ENCODE data around the gene PUS1.
"Not testable (repeated sequence)": the region's sequence is repeated elsewhere in the genome, so short reads cannot be mapped to it uniquely, and the experiment has no call there.

Gene PUS1

DNA sequence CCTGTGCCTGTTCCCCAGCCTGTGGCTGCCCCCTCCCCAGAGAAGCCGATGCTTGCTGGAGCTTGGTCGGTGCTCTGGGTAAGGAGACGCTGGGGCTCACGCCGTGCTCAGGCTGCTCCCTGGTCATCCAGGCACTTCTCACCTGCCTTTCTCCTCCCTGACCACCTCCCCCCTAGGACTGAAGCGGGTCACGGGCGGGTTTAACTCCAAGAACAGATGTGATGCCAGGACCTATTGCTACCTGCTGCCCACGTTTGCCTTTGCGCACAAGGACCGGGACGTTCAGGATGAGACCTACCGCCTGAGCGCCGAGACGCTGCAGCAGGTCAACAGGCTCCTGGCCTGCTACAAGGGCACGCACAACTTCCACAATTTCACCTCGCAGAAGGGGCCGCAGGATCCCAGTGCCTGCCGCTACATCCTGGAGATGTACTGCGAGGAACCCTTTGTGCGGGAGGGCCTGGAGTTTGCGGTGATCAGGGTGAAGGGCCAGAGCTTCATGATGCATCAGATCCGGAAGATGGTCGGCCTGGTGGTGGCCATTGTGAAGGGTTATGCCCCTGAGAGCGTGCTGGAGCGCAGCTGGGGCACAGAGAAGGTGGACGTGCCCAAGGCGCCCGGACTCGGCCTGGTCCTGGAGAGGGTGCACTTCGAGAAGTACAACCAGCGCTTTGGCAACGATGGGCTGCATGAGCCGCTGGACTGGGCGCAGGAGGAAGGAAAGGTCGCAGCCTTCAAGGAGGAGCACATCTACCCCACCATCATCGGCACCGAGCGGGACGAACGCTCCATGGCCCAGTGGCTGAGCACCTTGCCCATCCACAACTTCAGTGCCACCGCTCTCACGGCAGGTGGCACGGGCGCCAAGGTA is 12.3 kb downstream of the PUS1 start:
- no peak for DNase-seq

DNA sequence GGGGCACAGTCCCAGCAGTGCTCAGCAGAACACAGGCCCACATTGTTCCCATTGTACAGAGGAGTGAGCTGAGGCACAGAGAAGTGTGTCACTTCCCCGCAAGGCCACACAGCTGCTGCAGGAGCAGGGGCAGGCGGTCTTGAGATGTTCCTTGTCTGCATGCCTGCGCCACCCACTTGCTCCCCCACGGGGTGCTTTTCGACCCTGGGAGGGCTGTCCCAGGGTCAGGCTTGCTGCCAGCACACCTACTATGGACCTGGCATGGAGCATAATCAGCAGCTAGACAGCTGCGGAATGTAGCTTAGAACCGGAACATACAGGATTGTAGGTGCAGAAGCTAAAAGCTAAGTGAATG is 12.9 kb downstream of the PUS1 start:
- no peak for DNase-seq

DNA sequence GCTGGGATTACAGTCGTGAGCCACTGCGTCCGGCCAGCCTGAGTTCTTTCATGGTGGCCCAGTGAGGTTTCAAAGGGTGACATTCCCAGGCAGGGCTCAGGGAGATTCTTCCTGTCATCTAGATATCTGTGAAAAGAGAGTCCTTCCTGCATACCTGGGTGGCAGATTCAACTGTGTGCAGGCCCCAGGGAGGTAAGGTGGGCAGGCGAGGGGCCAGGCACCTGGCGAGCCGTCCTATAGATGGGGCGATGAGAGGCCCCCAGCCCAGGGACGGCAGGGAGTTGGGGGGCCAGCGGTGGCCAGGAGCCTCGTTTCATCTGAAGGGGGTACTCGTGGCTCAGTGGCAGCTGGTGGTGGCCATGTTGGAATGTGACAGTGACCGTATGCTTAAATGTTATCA is 13.6 kb downstream of the PUS1 start:
- DNase-seq = no peak

DNA sequence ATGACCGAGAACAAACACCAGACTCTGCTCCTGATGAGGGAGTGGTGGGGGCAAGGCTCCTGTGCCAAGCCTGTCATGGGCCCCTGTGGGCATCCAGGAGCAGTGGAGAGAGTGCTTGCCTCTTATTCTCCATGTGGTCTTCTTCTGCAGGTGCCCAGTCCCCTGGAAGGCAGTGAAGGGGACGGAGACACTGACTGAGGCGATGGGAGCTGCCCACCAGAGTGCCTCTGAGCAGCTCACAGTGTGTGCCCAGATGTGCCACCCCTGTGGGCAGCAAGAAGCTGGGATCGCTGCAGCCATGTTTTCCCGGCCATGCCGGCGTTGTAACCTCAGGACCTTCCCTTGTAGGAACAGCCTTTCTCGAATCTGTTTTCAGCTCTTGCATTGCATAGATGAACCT is 14.3 kb downstream of the PUS1 start:
- DNase-seq = no peak

DNA sequence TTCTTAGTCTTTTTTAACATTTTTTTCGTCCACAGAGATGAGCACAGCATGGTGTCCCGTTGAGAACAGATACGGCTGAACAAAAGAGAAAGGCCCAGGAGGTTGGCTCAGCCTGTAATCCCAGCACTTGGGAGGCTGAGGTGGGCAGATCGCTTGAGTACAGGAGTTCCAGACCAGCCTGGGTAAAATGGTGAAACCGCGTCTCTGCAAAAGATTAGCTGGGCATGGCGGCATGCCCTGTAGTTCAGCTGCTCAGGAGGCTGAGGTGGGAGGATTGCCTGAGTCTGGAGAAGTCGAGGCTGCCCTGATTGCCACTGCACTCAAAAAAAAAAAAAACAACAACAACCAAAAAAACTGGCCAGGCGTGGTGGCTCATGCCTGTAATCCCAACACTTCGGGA is 14.8 kb downstream of the PUS1 start:
- DNase-seq = no peak

DNA sequence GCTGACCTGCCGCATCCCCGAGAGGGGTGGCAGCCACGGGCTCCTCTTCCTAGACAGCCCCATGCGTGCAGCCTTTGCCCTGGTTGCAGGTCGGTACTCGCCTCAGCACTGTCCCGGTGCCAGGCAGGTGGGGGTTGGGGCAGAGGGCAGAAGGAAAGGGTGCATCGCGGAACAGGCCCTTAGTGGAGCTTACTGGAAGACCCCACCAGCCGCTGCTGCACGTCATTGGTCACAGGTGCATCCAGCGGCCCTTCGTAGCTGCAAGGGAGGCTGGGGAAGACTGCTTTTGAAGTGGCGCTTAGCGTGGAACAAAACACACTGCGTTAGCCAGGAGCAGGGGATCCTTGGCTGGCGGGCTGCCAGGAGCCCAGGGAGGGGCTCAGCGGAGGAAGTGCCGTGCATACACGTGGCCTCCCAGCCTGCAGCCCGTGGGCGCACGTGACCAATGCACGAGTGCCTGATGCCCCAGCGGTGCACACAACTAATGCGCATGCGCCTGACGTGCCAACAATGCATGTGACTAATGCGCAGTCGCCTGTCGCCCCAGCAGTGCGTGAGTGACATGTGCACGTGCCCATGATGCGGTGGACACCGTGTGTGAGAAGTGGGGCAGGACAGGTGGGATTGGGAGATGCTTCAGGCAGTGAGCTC is 15.7 kb downstream of the PUS1 start:
- no peak for DNase-seq

DNA sequence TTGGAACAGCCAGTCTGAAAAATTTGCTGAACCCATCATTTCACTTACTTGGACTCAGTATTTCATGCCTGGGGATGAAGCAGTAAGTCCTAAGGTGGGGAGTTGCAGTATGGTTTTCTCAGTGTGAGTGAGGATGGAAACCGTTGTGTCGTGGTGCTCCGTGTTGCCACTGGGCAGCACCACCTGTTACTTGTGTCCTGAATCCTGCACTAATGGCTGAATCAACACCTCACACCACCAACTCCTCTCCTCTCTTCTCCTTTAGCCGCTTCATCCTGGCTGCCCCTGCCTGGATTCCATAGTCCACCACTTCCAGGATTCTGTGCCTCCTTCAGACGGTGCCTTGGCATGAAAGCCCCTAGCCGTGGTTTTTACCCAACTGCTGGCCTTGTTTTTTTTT is 17.7 kb downstream of the PUS1 start:
- DNase-seq = no peak

DNA sequence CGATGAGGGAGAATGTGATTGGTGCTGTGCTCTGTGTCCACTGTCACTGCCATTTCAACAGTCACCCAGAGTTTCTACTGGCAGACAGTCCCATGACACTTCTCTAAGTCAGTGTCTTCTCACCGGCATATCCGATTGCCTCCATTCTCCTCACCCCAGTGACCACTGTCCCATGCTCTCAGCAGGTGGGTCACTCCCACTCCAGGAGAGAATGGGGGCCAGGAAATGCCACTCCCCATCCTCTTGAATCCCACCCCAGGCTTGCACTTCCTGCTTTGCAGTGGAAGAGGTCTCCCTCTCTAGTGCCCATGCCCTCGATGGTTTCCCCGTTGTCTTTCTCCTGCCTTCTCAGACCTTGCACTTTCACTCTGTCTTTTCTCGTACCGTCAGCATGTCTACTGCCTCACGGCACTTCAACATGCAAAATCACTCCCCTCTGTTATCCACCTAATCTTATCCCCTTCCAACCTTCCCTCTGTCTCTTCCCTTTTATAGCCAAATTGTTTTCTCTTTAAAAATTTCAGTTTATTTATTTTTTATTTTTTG is 18.5 kb downstream of the PUS1 start:
- DNase-seq = no peak

DNA sequence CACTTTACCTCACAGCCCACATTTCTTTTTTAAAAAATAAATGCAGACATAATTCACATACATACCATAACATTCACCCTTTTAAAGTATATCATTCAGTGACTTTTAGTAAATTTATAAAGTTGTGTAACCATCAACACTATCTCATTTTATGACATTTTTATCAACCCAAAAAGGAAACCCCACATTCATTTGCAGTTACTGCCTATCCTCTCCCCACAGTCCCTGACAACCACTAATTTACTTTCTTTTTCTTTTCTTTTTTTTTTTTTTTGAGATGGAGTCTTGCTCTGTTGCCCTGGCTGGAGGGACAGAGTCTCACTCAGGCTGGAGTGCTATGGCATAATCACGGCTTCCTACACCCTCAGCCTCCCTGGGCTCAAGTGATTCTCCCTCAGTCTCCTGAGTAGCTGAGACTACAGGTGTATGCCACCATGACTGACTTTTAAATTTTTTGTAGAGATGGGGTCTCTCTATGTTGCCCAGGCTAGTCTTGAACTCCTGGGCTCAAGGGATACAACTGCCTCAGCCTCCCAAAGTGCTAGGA is 19.2 kb downstream of the PUS1 start:
- DNase-seq = no peak

DNA sequence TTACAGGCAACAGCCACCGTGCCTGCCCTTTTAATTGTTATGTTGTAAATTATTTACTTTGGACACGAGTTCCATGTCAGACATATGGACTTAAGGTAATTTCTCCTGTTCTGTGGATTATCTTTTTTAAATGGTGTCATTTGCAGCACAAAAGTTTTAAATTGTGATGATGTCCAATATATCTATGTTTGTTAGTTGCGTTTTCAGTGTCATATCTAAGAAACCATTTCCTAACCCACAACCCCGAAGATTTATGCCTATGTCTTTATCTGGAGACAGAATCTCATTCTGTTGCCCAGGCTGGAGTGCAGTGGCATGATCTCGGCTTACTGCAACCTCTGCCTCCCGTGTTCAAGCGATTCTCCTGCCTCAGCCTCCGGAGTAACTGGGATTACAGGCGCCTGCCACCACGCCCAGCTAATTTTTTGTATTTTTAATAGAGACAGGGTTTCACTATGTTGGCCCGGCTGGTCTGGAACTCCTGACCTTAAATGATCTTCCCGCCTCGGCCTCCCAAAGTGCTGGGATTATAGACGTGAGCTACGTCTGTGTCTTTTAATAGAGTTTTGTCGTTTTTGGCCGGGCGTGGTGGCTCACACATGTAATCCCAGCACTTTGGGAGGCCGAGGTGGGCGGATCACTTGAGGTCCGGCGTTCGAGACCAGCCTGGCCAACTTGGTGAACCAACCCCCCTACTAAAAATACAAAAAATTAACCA is 19.8 kb downstream of the PUS1 start:
- not testable (repeated sequence) for DNase-seq

DNA sequence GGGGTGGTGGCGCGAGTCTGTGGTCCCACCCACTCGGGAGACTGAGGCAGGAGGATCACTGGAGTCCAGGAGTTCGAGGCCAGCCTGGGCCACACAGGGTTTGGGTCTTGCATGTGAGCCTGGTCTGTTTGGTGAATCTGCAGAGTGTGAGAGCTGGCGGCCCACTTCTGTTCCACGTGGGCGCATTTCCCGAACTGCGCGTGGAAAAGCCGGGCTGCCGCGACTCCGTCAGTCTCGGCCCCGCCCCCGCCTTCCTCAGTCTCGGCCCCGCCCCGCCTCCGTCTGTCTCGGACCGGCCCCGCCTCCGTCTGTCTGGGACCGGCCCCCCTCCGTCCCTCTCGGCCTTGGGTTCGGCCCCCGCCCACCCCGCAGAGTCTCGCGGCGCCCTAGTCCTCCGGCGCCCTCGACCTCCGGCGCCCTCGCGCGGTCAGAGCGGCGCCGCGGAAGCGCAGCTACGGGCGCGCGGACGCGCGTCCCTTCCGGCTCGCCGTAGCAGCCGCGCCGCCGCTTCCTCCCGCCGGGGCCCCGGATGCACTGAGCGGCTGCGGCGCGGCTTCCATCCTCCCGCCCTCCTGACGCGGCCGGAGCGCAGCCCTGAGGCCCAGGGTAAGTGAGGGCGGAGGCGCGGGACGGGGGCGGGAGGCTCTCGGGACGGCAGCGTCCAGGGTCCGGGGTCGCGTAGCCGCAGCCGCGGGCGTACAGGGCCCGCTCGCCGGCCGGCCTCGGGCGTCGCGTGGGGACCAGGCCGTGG is 20.5 kb downstream of the PUS1 start, which contains the start of gene EP400:
Gene EP400 (plus strand): TSS at position 512 of the 751 bp plus-strand sequence. CDS start 10,678 bp downstream, outside the sequence.
- DNase-seq = peak; percentile 96 to 97

DNA sequence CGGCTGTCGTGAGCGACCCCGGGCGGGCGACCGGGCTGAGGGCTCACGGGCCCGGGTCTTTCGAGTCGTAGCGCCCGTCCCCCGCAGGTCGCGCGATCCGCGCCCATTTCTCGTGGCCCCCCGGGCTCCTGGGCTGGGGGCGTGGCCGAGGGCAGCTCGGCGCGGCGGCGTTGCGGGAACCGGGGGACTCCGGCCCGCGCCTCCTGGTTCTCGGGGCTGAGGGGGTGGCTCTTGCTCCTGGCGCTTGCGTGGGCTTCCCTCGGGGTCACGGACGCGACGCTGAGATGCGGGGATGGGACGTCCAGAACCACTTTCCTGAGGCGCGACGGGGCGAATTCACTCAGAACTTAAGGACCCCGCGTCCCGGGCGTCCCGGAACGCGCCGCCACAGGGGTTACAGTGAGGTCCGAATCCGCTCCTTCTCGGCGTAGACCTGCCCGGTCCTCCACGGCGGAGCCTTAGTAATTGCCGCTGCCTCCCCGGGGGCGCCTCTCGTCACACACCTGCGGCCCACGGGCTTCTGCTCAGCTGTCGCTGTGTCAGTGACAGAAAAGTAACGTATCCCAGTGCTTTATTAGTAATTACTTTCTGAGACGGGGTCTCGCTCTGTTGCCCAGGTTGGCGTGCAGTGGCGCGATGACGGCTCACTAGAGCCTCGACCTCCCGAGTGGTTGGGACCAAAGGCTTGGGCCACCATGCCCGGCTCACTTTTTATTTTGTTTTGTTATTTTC is 21.3 kb downstream of the PUS1 start:
- DNase-seq = peak; percentile 33 to 43

DNA sequence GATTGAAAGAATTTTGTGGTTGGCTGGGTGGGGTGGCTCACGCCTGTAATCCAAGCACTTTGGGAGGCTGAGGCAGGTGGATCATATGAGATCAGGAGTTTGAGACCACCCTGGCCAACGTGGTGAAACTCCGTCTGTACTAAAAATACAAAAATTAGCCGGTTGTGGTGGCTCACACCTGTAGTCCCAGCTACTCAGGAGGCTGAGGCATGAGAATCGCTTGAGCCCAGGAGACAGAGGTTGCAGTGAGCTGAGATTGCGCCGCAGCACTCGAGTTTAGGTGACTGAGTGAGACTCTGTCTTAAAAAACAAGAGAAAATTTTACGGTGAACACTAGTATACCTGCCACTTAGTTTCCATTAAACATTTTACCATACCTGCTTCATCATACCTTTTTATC is 24.7 kb downstream of the PUS1 start:
- DNase-seq = not testable (repeated sequence)

DNA sequence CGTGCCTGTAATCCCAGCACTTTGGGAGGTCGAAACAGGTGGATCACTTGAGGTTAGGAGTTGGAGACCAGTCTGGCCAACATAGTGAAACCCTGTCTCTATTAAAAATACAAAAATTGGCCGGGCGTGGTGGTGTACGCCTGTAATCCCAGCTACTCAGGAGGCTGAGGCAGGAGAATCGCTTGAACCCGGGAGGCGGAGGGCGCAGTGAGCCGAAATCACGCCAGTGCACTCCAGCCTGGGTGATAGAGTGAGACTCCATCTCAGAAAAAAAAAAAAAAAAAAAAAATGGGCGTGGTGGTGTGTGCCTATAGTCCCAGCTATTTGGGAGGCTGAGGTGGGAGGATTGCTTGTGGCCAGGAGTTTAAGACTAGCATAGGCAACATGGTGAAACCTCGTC is 25.4 kb downstream of the PUS1 start:
- not testable (repeated sequence) for DNase-seq

DNA sequence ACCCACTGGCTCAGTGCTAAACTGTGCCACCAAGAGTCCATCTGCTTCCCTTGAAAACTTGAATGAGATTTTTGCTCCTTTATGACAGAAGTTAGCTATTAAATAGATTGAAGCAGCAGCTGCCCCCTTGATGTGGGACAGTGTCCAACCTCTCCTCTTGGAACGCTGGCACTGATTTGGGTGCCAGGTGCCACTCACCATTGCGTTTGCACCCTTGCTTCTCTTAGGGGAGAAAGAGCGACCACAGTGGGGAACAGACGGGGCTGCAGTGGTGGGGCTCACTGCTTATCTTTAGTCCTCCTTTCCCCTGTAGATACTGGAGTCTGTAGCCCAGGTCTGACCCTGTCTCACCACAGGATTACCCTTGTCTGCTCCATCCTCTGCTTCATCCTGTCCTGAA is 30.0 kb downstream of the PUS1 start:
- DNase-seq = no peak

DNA sequence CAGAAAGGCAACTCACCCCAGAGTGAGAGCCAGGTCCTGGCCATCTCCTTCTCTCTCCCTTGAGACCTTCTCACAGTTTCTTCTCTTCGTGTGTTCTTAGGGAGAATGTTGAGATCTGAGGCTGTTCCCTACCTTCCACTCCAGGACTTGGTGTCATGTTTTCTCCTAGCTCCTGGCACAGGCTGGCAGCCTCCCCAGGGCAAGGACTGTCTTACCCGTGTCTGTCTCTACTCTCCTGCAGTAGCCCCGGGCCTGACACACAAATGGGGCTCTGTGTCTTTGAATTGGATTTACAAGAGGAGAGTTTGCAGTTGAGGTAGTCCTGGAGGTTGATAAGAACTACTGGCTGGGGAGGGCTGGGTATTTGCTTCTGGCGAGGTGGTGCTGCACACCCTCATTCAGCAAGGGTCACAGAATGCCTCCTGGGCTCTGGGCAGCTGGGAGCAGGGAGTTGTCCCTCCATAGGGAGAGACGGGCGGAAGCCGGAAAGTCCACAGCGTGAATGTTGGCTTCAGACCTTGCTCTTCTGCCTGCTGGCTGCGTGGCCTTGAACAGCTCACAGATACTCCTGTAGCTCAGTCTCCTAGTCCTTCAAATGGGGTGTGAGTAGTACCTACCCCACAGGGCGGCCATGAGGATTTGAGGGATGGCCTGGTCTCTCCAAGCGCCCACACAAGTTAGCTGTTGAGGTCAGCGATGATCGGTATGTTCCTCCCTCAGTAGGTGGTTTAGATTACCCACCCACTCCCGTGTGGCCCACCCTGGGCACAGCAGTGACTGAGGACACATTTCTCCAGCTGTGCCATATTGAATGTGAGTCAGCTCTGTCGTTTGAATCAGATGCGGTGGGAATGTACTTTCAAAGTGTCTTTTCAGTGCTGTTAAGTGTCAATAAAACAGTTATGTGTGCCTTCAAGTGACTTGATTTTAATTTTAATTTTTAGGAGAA is 30.8 kb downstream of the PUS1 start:
- DNase-seq = no peak

DNA sequence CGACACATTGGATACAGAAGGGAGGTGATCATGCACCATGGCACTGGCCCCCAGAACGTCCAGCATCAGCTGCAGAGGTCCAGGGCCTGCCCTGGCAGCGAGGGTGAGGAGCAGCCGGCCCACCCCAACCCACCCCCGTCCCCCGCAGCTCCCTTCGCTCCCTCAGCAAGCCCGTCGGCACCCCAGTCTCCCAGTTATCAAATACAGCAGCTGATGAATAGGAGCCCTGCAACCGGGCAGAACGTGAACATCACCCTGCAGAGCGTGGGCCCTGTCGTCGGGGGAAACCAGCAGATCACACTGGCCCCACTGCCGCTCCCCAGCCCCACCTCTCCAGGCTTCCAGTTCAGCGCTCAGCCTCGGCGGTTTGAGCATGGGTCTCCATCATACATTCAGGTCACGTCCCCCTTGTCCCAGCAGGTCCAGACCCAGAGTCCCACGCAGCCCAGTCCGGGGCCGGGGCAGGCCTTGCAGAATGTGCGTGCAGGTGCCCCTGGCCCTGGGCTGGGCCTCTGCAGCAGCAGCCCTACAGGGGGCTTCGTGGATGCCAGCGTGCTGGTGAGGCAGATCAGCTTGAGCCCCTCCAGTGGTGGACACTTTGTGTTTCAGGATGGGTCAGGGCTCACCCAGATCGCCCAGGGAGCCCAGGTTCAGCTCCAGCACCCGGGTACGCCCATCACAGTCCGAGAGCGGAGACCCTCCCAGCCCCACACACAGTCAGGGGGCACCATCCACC is 31.7 kb downstream of the PUS1 start:
- DNase-seq = not testable (repeated sequence)

DNA sequence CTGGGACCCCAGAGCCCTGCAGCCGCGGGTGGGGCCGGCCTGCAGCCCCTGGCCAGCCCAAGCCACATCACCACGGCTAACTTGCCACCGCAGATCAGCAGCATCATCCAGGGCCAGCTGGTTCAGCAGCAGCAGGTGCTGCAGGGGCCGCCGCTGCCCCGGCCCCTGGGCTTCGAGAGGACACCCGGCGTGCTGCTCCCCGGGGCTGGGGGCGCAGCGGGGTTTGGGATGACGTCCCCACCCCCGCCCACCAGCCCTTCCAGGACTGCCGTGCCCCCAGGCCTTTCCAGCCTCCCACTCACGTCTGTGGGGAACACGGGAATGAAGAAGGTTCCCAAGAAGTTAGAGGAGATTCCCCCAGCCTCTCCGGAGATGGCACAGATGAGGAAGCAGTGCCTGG is 32.3 kb downstream of the PUS1 start:
- not testable (repeated sequence) for DNase-seq

DNA sequence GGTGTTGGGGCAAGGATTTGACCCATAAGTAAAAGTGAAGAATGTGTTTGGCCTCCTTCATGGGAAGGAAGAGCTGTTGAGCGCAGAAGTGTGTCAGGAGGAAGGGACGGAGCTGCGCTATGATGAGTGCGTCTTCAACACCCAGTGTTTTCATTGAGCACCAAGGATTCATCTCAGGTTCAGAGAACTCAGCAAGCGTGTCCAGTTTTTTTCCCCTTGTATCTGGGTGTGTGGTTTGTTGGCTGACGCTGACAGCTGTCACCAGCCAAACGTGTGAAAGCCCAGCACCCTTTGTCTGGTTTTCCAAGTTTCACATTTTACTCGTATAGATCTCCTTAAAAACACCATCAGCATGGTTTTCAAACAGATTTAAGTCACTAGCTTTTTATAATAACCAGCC is 33.0 kb downstream of the PUS1 start:
- DNase-seq = no peak

DNA sequence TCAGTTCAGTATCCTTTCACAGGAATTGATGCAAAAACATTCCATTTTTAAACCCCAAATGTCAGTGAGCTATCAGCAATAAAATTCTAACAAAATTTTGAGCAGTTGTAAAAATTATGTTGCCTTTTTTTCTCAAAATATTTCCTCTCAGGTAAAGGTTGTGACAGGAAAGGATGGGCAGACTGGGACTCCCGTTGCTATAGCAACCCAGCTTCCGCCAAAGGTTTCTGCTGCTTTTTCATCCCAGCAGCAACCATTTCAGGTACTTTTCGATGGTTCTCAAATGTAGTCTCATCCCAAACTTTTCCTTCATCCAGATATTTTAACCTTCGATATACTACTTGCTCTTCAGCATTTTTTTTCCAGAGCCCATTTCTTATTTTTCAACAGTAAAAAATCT is 34.3 kb downstream of the PUS1 start:
- no peak for DNase-seq
